ENCODE data around the gene LRRC27.

Gene LRRC27

GRCh38 chr10:132415956-132416355, 84.0 kb downstream of the LRRC27 start:
- no peak for DNase-seq

DNA sequence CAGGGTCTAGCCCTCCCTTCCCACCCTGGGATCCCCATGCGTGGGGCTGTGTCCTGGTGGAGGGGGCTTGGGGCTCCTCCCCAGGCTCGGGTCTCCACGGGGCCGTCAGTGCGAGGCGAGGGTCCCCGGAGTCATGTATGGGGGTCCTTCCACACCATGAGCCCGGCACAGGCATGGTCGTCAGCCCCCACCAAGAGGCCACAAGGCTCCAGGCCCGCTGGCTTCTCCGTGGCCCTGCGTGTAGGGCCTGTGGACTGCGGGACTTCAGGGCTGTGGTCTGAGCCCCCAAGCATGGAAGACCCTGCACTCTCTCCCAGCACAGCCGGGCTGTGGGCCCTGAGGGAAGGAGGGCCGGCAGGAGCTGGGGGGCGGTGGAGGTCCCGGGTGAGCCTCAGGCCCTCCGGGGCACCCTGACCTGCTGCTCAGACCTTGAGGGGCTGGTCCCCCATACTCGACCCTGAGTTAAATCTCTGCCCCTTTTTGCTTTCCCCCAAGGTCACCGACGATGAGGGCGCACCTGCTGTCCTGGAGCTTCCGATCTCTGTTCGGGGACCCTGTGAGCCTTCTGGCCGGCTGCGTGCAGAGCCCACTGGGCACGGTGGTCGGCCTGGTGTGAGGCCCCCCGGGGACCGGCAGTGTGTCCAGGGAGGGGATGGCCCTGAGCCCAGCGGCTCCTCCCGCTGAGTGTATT, 84.7 kb downstream of the LRRC27 start:
- no peak for DNase-seq

DNA sequence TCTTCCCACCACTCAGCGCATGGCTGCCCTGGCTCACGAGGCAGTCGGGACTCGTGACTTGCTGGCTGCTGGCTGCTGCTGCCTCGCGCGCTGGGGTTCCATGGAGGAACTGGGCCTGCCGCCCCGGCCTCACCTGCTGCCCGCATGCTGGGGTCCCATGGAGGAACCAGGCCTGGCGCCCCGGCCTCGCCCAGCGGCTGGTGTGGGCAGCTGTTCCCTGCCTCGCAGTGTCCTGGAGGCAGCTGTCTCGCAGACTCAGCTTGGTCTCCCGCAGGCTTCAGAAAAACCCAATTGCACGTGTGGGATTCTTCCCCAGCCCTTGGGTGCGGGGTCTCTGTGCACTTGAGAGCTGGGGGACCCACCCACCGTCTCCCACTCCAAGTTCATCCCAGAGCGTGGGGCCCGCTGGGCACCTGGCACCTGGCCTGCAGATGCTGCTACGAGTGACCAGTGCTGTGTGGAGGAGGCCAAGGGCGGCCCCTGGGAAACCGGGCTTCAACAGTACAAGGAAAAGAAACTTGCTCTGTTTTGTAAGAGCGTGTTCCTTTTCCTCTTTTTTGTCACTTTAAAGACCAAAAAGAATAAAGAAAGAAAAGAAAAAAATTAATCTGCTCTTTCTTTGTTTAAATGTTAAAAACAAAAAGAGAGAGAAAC, 85.4 kb downstream of the LRRC27 start:
- no peak for DNase-seq

GRCh38 chr10:132417957-132418441, 86.0 kb downstream of the LRRC27 start:
- DNase-seq: no peak

DNA sequence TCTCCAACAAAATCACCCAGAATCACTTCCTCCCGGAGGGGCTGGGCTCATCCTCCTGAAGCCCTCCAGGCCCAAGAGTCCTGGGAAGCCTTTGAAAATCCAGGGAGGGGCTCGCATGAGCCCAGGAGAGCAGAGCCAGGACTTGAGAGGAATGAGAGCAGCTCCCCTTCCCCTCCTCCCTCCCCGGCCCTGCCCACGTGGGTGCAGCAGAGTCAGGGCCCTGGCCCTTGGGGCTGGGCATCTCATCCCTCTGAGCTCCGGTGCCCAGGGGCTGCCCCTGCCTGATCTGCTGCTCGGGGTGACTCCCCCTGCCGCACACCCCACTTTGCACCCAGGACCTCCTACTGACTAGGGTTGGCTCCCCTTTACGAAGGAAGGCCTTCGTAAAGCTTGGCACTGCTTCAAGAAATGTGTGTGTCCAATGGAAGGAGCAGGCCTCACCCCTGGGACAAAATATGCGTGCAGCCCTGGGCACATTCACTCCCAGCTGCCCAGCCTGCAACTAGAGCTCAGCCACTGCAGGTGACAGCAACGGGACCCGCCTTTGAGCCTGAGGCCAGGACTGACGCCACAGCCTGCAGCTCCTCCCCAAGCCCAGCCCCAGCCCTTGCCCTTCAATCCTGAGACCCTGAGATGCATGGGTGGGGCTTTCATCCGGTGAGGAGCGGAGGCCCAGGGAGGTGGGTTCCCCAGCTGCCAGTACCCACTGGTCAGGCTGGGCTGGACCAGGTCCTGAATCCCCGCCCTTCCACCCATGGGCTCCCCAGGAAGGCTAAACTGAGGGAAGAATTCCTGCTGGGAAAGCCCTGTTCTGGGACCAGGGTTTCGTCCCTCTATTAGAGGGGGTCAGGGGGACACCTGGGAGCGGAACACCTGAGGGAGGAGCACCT, 86.8 kb downstream of the LRRC27 start:
- peak; percentile 54 for DNase-seq

DNA sequence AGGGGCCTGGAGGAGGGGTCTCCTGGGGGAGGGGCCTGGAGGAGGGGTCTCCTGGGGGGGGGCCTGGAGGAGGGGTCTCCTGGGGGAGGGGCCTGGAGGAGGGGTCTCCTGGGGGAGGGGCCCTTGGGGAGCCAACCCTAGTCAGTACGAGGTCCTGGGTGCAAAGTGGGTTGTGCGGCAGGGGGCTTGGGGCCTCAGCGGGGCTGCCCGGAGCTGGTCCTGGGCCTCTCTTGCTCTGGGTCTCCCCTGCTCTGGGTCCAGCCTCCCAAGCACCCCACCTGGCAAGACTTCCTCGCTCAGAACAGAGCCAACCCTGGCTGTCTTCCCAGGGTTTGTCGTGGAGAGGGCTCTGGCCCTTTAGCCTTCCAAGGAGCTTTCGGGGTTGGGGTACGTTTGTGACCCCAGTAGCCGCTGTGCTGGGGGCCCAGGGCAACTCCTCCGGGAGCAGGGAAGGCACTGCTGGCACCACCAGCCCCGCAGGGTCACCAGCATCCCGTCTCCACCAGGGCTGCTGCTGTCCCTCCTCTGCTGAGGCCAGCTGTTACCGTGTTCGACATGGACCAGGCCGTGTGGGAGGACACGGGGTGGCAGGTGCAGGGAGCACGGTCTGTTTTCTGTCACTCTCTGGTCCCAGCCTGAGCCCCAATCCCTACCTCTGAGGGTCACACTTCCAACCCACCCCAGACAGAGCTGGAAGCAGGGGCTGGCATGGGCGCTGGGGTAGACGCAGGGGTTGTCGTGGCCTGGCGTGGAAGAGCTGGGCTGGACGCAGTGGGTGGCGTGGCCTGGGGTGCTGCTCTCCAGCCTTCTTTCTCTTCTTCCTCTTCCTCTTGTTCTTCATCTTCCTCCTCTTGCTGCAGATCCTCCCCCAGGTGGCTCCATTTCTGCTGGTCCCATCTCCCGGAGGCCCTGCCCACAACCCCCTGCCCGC, 87.8 kb downstream of the LRRC27 start:
- no peak for DNase-seq

DNA sequence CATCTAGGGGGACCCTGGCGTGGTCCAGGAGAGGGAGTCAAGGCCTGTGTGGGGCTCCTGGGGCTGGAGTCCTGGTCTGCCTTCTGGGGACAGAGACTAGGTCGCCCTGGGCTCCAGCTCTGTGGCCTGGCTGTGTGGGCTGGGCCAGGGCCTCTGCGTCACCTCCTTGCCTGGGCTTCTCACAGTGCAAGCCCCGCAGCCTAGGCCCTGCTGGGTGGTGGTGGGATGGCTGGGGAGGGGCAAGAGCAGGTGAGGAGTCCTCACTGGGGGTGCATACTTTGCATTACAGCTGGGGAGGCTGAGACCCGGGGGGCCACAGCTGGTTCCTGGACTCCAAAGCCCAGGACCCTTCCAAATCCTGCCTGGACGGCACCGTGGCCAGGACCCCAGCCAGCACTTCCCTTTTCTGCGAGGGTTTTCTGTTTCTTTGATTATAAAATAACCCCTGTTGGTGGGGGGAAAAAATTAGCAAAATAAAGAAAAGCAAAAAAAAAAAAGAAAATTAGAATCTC, 88.5 kb downstream of the LRRC27 start:
- DNase-seq: no peak

- DNase-seq: no peak
Observed at GRCh38 chr10:132420981-132421846, 89.2 kb downstream of the LRRC27 start.

DNA sequence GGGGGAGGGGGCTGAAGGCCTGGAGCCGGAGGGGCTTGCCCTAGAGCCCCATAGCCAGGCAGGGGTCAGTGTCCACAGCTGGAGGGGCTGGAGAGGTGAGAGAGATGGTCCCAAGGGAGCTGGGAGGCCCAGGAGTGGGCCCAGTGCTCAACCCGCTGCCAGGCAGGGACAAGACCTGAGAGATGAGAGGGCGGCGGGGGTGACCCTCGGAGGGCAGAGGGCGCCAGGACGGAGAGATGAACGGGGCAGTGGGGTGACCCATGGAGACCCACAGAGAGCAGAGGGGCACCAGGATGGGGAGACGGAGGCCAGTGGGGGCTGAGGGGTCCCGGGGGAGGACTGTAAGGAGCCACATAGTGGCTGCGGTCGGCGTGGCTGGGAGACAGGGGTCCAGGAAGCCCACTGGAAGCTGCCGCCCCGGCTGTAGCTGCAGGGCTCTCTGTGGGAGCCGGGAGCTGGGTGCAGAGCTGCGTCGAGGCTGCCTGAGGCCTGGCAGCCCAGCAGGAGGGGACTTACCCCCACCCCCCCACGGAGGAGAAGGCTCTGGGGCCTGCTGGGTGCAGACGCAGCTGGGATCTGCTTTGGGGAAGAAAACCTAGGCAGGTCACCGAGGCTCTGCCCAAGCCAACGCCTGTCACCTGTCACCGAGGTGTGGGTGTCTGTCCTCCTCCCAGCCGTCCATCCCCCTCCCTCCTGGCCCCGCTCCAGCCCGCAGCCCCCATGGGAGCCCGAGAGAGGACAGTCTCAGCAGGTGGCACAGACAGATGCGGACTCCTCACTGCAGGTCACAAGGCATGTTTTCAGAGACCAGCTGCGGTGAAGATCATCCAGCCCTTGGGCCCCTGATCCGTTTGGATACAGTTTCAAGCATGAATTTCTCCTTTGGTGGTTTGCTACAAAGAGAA, 90.1 kb downstream of the LRRC27 start:
- no peak for DNase-seq

GRCh38 chr10:132422903-132423825, 91.2 kb downstream of the LRRC27 start:
- DNase-seq: no peak

DNA sequence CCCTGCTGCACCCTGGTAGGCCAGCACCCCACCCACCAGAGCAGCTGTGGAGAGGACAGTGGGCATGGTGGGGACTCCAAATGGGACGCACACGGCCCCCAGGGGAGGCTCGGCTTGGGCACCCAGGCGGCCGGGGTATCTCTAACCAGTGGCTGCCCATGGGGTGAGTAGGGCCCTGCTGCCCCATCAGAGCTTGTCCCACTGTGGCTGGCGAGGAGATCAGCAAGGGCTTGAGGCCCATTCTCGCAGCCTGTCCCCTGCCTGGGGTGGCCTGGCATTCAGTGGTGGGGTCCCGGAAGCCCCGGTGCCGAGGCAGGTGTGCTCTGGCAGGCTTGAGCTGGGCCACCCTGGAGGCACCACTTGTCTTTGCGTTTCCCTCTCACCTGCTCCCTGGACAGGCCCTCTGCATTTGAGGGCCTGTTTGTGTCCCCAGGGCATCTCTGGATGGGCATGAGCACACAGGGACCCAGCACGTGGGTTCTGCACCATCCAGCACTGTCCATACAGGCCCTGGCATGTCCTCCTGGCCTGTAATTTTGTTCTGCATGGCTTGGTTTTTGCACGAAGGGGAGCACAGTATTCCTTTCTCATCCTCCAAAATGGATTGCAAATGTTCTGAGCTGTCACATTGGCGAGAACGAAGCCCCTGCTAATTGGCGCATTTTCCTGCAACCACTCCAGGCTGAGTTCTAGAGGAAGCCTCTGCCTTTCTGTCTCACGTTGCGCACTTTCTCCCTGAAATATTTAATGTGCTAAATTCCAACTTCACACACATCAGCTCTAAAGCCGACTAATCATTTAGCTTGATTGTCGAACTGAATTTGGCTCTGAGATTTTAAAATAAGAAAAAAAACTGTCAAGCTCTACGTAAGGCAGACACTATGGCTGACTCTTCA, 92.2 kb downstream of the LRRC27 start:
- DNase-seq: no peak

DNA sequence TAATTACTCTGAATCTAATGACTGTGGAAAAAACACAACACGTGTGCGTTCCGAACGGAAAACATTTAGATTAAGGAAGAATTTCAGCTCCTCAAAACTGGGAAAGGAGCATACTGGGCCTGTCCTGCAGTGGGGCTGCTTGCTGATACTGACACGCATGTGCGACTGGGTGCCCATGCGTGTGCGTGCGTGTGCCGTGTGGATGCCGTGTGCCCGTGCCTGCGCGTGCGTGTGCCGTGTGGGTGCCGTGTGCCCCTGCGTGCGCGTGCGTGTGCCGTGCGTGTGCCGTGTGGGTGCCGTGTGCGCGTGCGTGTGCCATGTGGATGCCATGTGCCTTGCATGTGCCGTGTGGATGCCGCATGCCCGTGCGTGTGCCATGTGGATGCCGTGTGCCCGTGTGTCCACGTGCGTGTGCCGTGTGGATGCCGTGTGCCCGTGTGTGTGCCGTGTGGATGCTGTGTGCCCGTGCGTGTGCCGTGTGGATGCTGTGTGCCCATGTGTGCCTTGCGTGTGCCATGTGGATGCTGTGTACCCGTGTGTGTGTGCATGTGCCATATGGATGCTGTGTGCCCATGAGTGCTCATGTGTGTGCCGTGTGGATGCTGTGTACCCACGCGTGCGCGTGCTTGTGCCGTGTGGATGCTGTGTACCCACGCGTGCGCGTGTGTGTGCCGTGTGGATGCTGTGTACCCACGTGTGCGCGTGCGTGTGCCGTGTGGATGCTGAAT, 93.2 kb downstream of the LRRC27 start:
- no peak for DNase-seq

DNA sequence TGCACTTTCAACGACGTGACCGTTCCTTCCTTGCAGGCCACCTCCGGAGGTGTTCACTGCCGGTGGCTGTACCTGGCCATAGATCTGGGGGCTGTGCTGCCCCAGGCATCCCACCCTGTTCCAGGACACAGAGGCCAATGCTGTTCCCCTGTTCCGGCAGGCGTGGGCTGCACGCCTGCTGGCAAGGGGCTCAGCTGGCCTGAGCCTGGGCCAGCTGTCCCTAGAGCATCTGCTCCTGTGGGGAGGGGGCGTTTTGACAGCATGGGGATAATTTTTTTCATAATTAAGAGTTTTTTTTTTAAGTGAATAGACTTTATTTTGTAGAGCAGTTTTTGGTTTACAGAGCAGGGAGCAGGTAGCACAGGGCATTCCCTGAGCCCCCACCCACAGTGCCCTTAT, 93.8 kb downstream of the LRRC27 start:
- no peak for DNase-seq

- DNase-seq: no peak
Observed at GRCh38 chr10:132427006-132427771, 95.2 kb downstream of the LRRC27 start.

- DNase-seq: no peak
Observed at GRCh38 chr10:132427939-132428367, 96.0 kb downstream of the LRRC27 start.
